ENCODE results near the gene KAT8.
"Not testable (repeated sequence)": the region's sequence is repeated elsewhere in the genome, so short reads cannot be mapped to it uniquely, and the experiment has no call there.

KAT8 gene

DNA sequence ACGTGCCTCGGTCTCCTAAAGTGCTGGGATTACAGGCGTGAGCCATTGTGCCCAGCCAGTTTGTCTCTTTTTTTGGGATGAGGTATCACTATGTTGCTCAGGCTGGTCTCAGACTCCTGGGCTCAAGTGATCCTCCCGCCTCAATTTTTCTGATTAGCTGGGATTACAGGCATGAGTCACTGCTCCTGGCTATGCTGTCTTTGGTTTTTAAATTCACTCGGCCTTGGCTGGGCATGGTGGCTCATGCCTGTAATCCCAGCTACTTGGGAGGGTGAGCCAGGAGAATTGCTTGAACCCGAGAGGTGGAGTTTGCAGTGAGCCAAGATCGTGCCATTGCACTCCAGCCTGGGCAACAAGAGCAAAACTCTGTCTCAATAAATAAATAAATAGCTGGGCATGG lies 27.0 kb downstream of the KAT8 start:
- in situ Hi-C loops (cut with MboI; ENCODE audit: low sequenced_read_pairs), result not testable (repeated sequence)

DNA sequence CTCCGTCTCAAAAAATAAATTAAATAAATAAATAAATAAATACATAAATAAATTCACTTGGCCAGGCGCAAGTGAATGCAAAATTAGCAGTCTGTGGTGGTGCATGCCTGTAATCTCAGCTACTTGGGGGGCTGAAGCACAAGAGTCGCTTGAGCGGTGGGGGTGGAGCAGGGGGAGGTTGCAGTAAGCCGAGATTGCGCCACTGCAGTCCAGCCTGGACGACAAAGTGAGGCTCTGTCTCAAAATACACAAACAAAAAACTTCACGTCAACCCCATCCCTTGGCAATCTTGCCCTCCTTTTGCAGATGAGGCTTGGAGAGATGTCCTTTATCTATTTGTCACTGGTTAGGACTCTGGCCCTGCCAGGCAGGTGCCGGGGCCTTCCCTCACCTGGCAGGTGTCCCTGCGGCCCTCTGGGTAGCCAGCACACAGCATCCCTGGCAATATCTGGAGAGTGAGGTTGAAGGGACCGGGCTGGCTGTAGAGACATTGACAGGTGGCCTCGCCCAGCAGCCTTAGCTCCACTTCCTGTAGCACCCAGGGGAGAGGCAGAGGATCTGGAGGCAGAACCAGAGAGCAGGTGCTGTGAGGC lies 28.0 kb downstream of the KAT8 start:
- in situ Hi-C loops (cut with MboI; ENCODE audit: low sequenced_read_pairs), result no loop called here

GRCh38 chr16:31147574-31147973 lies 30.1 kb downstream of the KAT8 start:
- in situ Hi-C loops (cut with MboI; ENCODE audit: low sequenced_read_pairs), result no loop called here

- in situ Hi-C loops (cut with MboI; ENCODE audit: low sequenced_read_pairs), result no loop called here
Measured at GRCh38 chr16:31148281-31148728, 30.8 kb downstream of the KAT8 start.

- in situ Hi-C loops (cut with MboI; ENCODE audit: low sequenced_read_pairs), result no loop called here
Measured at GRCh38 chr16:31148896-31149295, 31.4 kb downstream of the KAT8 start.

GRCh38 chr16:31149332-31149731 lies 31.9 kb downstream of the KAT8 start:
- in situ Hi-C loops (cut with MboI; ENCODE audit: low sequenced_read_pairs), result no loop called here

DNA sequence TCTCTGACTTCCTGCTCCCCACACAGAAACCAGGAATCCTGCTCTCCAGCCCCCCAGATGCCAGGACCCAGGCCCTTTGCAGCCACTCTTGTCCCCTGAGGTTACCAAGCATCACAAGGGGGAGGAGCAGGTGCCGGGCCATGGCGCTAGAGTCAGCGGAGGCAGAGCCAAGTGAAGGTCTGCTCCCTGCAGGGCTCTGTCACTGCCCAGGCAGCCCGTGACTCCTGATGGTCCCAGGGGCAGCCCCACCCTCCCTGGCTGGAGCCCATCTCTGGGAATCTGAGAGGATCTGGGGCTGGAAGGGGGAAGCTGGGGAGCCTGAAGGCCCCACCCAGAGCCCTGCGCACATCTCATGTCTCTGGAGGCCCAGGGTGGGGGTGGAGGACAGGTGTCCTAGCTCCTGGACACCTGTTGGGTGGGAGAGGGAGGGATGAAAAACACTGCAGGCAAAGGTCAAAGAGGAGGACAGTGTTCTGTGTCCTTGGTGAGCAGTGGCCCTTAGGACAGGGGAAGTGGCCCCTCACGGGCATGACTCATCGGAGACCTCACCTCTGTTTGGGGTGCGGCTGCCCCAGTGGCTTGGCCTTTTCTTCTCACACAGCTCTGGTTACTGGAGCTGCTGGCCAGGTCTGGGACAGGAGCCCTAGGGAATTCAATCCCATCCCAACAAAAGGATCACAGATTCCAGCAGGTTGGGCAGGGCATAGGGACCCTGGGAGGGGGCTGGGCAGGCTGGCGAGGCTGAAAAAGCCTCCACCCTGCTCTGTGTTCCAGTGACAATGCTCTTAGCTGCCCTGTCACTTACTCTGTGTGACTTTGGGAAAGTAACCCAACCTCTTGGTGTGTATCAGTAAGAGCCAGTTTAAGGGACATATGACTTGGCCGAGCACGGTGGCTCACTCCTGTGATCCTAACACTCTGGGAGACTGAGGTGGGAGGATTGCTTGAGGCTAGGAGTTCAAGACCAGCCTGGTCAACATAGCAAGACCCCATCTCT lies 32.7 kb downstream of the KAT8 start, which contains the start of gene PRSS36:
Gene PRSS36 (minus strand): TSS at position 173 of the 997 bp plus-strand sequence. CDS start 31 bp downstream, at position 142.
- in situ Hi-C loops (cut with MboI; ENCODE audit: low sequenced_read_pairs), result no loop called here

DNA sequence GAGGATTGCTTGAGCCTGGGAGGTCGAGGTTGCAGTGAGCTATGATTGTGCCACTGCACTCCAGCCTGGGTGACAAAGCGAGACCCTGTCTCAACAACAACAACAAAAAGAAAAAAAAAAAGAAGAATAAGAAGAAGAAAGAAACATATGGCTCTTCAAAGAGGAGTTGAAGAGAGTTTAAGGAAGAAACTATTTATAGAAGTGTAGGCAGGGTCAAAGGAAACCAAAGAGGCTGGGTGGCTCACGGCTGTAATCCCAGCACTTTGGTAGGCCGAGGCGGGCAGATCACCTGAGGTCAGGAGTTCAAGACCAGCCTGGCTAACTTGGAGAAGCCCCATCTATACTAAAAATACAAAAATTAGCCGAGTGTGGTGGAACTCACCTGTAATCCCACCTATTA lies 33.5 kb downstream of the KAT8 start:
- in situ Hi-C loops (cut with MboI; ENCODE audit: low sequenced_read_pairs), result not testable (repeated sequence)

GRCh38 chr16:31157136-31157535 lies 39.7 kb downstream of the KAT8 start:
- in situ Hi-C loops (cut with MboI; ENCODE audit: low sequenced_read_pairs), result no loop called here

DNA sequence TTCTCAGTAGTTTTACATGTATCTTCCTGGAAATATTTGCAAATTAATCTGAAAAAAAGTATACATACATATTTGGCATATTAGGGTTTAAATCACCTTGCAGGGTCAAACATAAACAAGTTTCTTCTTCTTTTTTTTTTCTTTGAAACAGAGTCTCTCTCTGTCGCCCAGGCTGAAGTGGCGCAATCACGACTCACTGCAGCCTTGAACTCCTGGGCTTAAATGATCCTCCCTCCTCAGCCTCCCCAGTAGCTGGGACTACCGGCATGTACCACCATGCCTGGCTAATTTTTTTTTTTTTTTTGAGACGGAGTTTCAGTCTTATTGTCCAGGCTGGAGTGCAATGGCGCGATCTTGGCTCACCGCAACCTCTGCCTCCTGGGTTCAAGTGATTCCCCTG lies 49.9 kb downstream of the KAT8 start:
- in situ Hi-C loops (cut with MboI; ENCODE audit: low sequenced_read_pairs), result no loop called here

DNA sequence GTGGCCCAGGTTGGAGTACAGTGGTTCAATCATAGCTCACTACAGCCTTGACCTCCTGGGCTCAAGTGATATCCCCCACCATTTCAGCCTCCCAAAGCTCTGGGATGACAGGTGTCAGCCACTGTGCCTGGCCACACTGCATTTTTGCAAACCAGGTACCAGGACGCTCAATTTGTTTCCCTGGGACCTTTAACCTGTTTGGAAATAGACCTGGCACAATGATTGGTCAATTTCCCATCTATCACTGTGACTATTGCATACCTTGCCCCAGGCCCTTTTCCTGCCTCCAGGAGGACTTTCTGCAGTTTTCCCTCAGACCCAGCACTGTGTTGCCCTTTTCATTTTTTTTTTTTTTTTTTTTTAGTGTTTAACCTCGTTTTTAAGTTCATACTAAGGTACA lies 51.4 kb downstream of the KAT8 start:
- in situ Hi-C loops (cut with MboI; ENCODE audit: low sequenced_read_pairs), result no loop called here

DNA sequence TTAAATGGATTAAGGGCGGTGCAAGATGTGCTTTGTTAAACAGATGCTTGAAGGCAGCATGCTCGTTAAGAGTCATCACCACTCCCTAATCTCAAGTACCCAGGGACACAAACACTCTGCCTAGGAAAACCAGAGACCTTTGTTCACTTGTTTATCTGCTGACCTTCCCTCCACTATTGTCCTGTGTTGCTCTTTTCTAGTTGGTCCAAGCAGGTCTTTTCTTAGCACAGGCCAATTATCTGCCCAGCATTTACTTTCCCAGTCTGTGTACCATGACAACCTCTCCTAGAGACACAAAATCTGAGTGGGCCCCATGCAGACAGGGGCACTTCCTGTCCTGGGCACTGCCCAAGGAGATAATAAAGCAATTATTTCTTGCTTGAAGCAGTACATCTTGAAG lies 52.6 kb downstream of the KAT8 start:
- in situ Hi-C loops (cut with MboI; ENCODE audit: low sequenced_read_pairs), result not testable (repeated sequence)

GRCh38 chr16:31177136-31177535 lies 59.7 kb downstream of the KAT8 start:
- in situ Hi-C loops (cut with MboI; ENCODE audit: low sequenced_read_pairs), result no loop called here

DNA sequence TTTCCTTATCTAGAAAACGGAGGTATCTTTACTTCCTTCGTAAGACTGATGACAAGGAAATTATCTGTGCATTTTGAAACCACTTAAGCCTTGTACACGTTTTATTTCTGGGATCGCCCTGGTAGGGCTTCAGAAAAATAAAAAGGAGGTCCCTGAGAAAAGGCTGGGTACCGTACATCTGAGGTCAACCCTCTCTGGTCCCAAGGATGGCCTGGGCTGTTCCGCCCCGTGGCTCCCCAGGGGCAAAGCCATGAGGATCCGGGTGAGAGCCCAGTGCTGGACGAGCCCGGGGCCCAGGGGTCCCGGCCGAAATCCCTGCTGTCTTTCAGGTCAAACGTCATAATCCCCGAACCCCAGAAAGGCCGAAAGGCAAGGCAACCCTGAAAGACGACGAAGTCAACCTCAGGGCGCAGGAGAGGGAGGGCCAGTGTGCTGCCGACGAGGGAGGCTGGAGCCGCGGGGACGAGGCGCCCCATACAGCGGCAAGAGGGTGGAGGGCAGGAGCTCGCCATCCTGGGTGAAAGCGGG lies 61.8 kb downstream of the KAT8 start:
- in situ Hi-C loops (cut with MboI; ENCODE audit: low sequenced_read_pairs), result no loop called here

DNA sequence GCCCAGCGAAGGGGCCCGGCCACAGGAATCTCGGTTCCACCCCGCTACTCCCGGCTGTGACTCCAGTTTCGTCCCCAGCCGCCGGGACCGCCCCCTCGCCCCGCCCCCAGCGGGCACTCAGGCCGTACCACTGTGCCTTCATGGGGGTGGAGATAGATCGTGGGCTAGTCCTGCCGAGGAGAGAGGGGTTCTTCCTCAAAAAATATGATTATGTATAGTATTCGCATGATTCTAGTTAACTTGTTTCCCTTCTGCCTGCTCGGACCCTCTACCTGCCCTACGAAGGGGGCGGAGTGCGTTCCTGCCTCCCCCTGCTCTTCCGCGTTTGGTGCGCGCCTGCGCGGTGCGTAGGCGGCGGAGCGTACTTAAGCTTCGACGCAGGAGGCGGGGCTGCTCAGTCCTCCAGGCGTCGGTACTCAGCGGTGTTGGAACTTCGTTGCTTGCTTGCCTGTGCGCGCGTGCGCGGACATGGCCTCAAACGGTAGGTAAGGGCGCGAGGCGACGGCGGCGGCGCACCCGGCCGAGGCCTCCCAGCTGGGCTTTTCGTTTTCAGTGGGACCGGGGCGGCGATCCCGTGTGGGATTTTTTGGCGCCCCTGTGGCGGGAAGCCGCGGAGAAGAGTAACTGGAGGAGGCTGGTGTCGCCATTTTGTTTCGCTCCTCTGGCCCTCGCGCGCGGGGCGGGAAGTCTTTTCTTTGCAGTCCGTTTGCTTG lies 62.4 kb downstream of the KAT8 start, which contains the start of gene FUS:
Gene FUS (plus strand): TSS at position 393 of the 713 bp plus-strand sequence. CDS start 76 bp downstream, at position 469.
- in situ Hi-C loops (cut with MboI; ENCODE audit: low sequenced_read_pairs), result no loop called here

Data from HL-60/S4 (cell line).